ENCODE measurements around the gene KSR1. TPM values are rescaled to one million over a fixed set of nuclear protein-coding genes. Genes with fewer than 3 reads are reported as not detected.

The KSR1 gene
- total and polyA plus RNA-seq, 2 of the 8 experiments (the other 6 are each of a cell fraction or from before 2014, with no cell fraction given), result 14.1 to 34.7 TPM

DNA sequence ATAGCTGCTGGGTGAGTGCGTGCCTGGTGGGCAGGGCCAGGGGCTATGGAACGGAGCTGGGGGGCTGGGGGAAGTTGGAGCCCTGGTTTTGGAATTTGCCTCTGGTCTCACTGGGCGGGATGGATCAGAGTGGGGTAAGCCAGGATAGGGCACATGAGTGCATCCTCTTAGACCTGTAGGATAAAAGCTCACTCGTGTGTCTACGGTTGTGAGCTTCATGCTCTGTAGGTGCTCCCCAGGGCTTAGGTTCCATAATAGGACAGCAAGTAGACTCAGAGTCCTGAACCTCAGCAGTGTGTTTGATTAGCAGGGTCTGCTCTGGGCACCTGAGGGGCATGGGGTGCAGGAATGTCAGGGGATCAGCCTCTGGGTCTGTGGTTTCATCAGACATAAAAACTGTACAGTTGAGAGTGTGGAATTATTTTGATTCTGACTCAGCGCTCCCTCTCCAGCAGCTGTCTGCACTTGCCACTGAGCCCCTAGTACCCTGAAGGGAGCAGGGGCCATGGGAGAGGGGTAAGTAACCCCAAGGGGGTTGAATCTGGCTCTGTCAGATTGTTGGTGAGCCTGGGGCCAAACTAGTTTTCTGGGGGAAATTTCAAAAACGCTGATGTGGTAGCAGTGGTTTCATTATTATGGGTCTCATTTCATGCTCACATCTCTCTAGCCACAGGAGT lies 90.5 kb downstream of the KSR1 start (continued):
- no peak for TF ChIP-seq TCF12 (IDR thresholded peaks at IDR 0.05; ENCODE audit: low read depth, low read length)

All from H1 (cell line).